Skeletal muscle satellite cell (primary cell): Measurements from ENCODE around the gene ALDH1B1.

Experiments
- H3K27me3 ChIP-seq: 2 replicates; pipeline ENCODE4 v1.7.0; 2013; ENCODE audit warnings: low read length; ENCODE audit not compliant: control insufficient read depth, insufficient read depth
- H3K36me3 ChIP-seq: 2 replicates; pipeline ENCODE4 v1.7.0; 2013; ENCODE audit warnings: mild to moderate bottlenecking, control low read depth, low read length; ENCODE audit not compliant: insufficient read depth
- H3K4me1 ChIP-seq: 2 replicates; pipeline ENCODE4 v1.7.0; 2013; ENCODE audit warnings: low read length; ENCODE audit not compliant: control insufficient read depth, insufficient read depth
- H3K4me2 ChIP-seq: 2 replicates; pipeline ENCODE4 v1.7.0; 2013; ENCODE audit warnings: mild to moderate bottlenecking, low read length
- H3K4me3 ChIP-seq: 2 replicates; pipeline ENCODE4 v1.7.0; 2013; ENCODE audit warnings: low read length
- H3K9ac ChIP-seq: 2 replicates; pipeline ENCODE4 v1.7.0; 2013; ENCODE audit warnings: mild to moderate bottlenecking, low read depth, low read length, moderate library complexity
- H3K9me3 ChIP-seq: replicated peaks from 2 replicates; pipeline ENCODE4 v1.7.0; 2013; ENCODE audit warnings: mild to moderate bottlenecking, control low read depth, low read length

Gene ALDH1B1

DNA sequence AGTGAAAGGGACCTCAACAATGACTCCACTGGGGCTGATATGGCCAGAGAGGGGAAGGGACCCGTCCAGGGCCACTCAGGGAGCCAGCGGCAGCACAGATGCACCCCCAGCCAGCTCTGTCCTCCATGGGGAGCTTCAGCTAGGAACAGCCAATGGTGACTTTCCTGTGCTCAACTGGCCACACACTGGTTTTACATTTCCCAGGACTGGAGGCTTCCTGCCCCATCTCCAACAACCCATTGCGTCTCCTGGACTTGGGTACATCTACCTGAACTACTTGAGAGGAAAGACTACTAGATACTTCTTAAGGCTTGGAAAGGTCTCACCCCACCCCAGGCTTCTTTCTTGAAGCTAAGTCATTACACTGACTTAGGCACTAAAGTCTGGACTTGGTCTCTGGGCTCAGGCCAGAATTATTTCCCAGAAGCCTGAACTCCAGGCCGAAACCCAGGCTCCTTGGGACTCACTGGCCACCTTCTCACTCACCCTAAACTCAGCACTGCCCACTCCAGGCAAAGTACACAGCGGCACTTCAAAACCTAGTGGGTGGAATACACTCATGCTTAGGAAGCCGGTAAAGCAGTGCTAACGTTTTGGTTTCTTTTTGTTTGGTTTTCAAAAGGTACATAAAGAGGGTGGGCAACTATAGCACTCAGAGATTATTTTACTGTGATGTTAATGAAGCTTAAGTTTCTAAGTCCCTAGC lies 30.2 kb downstream of the ALDH1B1 start:
- H3K9me3 ChIP-seq = no peaks in the 10 kb centered on the region
- H3K4me2 ChIP-seq = no peak overlapping the region
- H3K4me1 ChIP-seq = peaks cover 6% of the 10 kb centered on the region
- H3K27me3 ChIP-seq = peaks cover 38% of the 10 kb centered on the region
- H3K36me3 ChIP-seq = no peaks in the 10 kb centered on the region
- no peak overlapping the region for H3K4me3 ChIP-seq
- no peak overlapping the region for H3K9ac ChIP-seq

DNA sequence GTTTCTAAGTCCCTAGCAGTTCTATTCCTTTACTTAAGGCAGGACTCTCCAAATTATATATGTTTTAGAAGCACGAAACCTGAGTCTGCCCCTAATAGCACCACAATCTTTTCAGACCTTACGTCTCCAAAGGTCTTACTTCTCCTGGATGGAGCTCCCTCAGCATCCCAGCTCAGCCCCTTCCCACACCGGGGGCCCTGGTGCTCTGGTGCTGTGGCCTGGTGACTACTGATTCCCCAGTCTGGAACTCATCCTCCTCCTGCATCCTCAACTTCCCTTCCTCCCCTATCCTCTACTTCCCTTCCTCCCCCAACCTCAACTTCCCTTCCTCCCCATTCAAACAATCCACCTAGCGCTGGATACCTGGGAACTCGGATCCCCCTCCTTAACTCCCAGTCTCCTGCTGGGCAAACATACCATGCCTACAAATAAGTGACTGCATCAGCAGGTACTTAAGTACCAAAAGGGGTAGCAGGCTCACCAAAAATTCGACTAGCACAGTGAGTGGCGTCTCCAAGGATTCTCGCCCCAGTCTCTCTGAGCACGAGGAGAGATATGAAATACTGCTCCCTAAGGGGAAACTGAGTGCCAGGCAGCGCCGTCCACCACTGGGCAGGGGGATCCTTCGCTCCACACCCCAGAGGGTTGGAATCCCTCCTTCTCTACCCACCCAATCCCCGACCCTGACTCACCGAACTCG lies 30.9 kb downstream of the ALDH1B1 start:
- H3K9me3 ChIP-seq = no peaks in the 10 kb centered on the region
- peaks cover 6% of the 10 kb centered on the region for H3K4me1 ChIP-seq

DNA sequence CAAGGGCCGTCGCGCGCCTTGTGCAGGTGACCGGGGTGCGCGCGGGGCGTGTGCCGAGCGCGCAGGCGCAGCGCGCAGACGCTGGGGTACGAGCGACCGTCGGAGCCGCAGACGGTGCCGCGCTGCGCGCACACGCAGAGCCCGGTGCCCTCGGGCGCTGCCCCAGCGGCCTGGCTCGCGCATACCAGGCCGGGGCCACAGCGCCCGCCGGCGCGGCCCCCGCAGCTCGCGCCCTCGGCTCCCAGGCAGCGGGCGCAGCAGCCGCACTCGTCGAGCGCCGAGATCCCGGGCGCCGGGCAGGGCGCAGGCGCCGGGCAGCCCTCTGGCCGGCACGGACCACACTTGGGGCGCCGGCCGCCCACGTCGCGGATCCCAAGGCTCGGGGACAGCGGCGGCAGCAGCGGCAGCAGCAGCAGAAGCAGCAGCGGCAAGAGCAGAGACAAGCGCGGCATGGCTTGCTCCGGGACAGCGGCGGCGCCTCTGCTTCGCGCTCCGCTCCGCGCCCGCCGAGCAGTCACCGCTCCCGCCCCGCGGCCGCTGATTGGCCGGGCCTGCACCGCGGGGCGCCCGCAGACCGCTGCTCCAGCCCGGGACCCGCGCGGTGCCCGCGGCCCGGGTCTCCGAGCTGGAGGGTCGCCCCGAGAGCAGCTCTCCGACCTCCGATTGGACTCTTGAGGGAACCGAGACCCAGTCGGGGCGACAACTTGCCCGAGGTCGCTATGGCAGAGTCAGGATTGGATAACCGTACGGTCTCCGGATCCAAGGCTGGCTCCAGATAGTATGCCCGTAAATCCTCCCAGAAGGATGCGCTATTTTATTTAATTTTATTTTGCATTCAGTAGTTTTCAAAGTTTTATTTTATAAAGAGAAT lies 31.7 kb downstream of the ALDH1B1 start, which contains the start of gene IGFBPL1:
Gene IGFBPL1 (minus strand): TSS at position 482 of the 871 bp plus-strand sequence. CDS start 30 bp downstream, at position 452.
- Histone ChIP-seq H3K36me3 (no peaks in the 10 kb centered on the region), H3K9ac (peak within 1 kb of the TSS; percentile 49), H3K4me3 (peak within 1 kb of the TSS; percentile 69), H3K4me1 (peaks cover 6% of the 10 kb centered on the region), H3K4me2 (peak within 1 kb of the TSS; percentile 87), H3K27me3 (peaks cover 41% of the 10 kb centered on the region), H3K9me3 (no peaks in the 10 kb centered on the region)

More for the DNA sequence above, 30.9 kb downstream of the ALDH1B1 start:
- H3K27me3 ChIP-seq = peaks cover 41% of the 10 kb centered on the region
- peak overlapping the region; percentile 87 for H3K4me2 ChIP-seq
- H3K9ac ChIP-seq = no peak overlapping the region
- peak overlapping the region; percentile 69 for H3K4me3 ChIP-seq
- no peaks in the 10 kb centered on the region for H3K36me3 ChIP-seq

DNA sequence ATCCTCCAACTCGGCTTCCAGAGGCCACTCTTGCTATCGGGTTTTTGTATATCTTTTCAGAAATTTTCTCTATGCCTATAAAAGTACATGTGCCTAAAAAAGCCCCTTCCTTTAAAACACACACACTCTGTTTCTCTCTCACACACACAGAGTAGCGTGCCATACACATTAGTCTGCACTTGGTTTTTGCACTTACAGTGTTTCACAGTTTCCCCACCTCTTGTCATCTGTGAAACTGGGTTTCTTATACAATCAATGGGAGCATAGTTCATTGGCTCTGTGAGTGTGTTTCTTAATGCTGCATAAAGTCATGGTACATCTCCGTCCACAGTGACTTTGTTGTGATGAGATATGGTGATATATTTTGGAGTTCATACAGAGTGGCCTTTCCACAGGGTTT lies 32.4 kb downstream of the ALDH1B1 start:
- Histone ChIP-seq H3K27me3 (peaks cover 42% of the 10 kb centered on the region), H3K4me1 (peaks cover 6% of the 10 kb centered on the region), H3K4me3 (no peak overlapping the region), H3K36me3 (no peaks in the 10 kb centered on the region), H3K9me3 (no peaks in the 10 kb centered on the region), H3K4me2 (no peak overlapping the region), H3K9ac (no peak overlapping the region)

DNA sequence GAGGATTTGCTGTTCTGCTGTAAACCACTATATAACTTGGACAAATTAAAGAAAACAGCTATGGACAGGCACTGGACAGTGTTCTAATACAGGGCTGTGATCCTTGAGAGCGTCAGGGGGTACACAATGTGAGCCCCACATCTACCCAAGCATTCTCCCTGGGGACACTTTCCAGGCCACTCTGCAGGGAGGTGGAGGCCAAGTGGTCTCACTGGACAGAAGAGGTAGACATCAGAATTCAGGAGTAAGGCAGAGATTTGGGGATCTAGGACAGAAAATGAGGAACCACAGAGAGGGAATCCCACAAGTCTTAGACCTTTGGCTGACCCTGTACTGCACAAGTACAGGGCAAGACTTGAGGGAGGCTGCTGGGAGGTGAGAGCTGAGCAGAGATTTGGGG lies 35.6 kb downstream of the ALDH1B1 start:
- Histone ChIP-seq H3K27me3 (peaks cover 38% of the 10 kb centered on the region), H3K4me3 (no peak overlapping the region), H3K4me1 (peaks cover 6% of the 10 kb centered on the region), H3K9me3 (no peaks in the 10 kb centered on the region), H3K9ac (no peak overlapping the region), H3K4me2 (no peak overlapping the region), H3K36me3 (no peaks in the 10 kb centered on the region)

DNA sequence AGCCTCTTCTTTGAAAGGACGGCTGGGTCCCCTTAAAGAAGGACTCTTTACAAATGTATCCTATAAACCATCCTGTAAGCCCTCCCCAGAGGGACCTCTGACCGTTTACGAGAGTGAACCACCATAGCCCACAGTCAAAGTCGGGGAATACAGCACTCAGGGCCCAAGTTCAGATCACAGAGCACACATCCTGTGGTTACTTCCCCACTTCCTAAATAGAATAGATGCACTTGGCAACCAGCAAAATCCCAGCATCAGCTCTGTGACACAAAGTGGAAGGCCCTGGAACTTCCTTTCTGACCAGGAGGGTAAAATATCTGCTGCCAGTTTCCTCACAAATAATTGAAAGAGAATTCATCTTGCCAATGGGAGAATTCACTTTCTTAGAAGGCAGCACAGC lies 38.6 kb downstream of the ALDH1B1 start:
- peaks cover 7% of the 10 kb centered on the region for H3K4me1 ChIP-seq
- peaks cover 30% of the 10 kb centered on the region for H3K27me3 ChIP-seq
- H3K4me2 ChIP-seq = no peak overlapping the region
- no peak overlapping the region for H3K9ac ChIP-seq
- no peak overlapping the region for H3K4me3 ChIP-seq
- H3K36me3 ChIP-seq = no peaks in the 10 kb centered on the region
- no peaks in the 10 kb centered on the region for H3K9me3 ChIP-seq

DNA sequence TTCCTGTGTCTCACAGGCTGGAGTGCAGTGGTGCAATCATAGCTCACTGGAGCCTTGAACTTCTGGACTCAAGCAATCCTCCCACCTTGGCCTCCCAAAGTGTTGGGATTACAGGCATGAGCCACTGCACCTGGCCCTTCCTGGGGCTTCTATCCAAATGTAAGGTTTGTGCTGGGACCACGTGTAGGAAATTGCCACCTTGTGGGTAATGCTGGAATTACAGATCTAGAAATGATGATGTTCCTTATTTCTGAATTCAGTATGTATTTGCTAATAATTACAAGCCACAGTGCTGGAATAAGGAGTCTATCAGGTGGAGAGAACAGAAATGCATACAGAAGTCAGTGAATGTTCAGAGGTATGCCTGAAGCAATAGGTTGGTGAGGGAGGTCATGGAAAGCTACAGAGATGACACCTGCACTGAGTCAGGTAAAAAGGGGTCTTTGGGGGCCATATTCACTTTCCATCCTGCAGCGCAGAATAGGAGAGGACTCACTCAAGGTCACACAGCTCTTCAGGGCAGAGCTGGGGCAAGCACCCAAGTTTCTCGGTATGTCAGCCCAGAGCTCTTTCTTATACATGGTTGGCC lies 40.5 kb downstream of the ALDH1B1 start:
- Histone ChIP-seq H3K9me3 (no peaks in the 10 kb centered on the region), H3K4me1 (peaks cover 19% of the 10 kb centered on the region), H3K4me2 (no peak overlapping the region), H3K4me3 (no peak overlapping the region), H3K27me3 (peaks cover 13% of the 10 kb centered on the region), H3K36me3 (no peaks in the 10 kb centered on the region), H3K9ac (no peak overlapping the region)

DNA sequence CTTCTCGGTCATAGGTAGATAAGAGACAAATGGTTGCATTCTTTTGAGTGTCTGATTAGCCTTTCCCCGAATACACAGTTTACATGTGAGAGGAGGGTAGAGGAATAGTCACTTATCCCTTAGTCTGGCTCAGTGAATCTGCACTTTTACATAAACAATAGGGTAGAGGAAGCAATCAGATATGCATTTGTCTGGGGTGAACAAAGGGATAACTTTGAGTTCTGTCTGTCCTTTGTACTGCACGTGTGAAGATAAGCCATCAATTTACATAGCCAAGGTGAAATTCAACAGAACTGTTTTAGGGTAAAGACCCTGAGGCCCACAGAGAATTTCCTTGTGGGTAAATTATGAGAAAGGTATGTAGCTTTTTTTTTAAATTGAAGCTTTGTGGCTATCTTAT lies 41.9 kb downstream of the ALDH1B1 start:
- Histone ChIP-seq H3K4me1 (peaks cover 19% of the 10 kb centered on the region), H3K4me2 (no peak overlapping the region), H3K27me3 (peaks cover 11% of the 10 kb centered on the region), H3K4me3 (no peak overlapping the region), H3K9me3 (no peaks in the 10 kb centered on the region), H3K36me3 (no peaks in the 10 kb centered on the region), H3K9ac (no peak overlapping the region)

DNA sequence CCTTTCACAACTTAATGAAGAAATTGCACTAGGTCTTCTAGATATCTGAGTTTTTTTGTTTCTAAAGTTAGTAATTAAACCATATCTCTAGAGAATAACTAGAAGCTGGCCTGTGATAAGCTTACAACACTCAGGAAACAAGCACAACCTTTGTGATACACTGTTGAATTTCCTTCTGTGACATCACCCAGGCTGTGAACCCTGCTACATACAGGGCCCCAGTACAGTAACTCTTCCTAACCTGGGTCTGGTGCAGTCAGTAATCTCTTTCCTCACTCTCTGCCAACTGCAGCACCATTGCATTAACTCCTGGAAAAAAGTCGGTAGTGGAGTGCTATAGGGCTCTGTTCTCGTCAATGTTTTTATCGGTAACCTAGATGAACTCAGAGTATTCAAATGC lies 42.4 kb downstream of the ALDH1B1 start:
- no peaks in the 10 kb centered on the region for H3K9me3 ChIP-seq
- peaks cover 10% of the 10 kb centered on the region for H3K27me3 ChIP-seq
- H3K4me1 ChIP-seq = peaks cover 19% of the 10 kb centered on the region
- no peak overlapping the region for H3K4me3 ChIP-seq
- H3K4me2 ChIP-seq = no peak overlapping the region
- H3K36me3 ChIP-seq = no peaks in the 10 kb centered on the region
- H3K9ac ChIP-seq = no peak overlapping the region

DNA sequence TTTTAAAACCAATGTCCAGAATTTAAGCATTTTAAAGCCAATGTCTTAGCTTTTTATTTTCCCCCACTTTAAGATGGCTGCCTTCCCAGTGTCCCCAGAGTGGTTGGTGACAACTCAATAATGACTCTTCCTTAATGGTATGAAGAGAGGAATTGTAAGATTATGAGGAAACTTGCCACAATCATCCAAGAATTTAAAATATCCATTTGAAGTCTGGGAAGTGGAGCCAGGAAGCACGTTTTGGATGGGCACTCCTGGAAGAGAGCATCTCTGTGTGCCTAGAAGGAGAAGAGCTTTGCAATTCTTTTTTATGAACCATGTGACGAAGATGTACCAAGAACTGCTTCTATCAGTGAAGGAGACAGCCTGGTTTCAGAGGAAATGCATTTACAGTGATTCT lies 43.0 kb downstream of the ALDH1B1 start:
- Histone ChIP-seq H3K9me3 (no peaks in the 10 kb centered on the region), H3K36me3 (no peaks in the 10 kb centered on the region), H3K4me3 (no peak overlapping the region), H3K4me1 (peaks cover 19% of the 10 kb centered on the region), H3K9ac (no peak overlapping the region), H3K4me2 (no peak overlapping the region), H3K27me3 (peaks cover 9% of the 10 kb centered on the region)

DNA sequence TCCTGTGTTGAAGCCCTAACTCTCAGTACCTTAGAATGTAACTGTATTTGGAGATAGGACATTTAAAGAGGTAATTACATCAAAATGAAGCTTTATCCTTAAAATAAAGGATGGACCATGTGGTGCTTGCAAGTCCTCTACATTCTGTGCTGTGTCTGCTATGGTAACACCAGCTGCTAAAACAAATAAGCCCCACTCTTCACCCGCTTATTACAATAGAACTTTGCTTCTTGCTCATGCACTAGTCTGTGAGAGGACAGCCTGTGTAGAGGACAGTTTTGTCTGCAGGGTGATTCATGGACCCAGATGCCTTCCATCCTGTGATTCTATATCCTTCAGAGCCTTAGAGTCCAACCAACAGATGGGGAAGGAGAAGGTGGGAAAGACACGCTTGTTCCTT lies 44.2 kb downstream of the ALDH1B1 start:
- Histone ChIP-seq H3K27me3 (peaks cover 10% of the 10 kb centered on the region), H3K9me3 (no peaks in the 10 kb centered on the region), H3K4me3 (no peak overlapping the region), H3K36me3 (no peaks in the 10 kb centered on the region), H3K9ac (no peak overlapping the region), H3K4me1 (peaks cover 19% of the 10 kb centered on the region), H3K4me2 (no peak overlapping the region)
